H1 (cell line): ENCODE data around the gene DBF4B. TPM values are rescaled to one million over a fixed set of nuclear protein-coding genes. Genes with fewer than 3 reads are reported as not detected.
"Not testable (repeated sequence)": the region's sequence is repeated elsewhere in the genome, so short reads cannot be mapped to it uniquely, and the experiment has no call there.

ENCODE experiments used
- CTCF ChIA-PET: fragments of 300-600 bp; sonication (Branson Sonifier 250); formaldehyde crosslinking; loops from one replicate; lab custom pipeline; 2021; ENCODE audit not compliant: partially characterized antibody; lab: Charles Lee
- POLR2A ChIA-PET: fragments of 300-600 bp; sonication (Branson Sonifier 250); formaldehyde crosslinking; loops from one replicate; lab custom pipeline; 2021; ENCODE audit warnings: inconsistent platforms; ENCODE audit not compliant: partially characterized antibody; lab: Charles Lee
- DNase-seq, 2 experiments: peaks; one replicate each; pipeline versions ENCODE4 v3.0.0 to v3.0.0-alpha.2; 2010 to 2022; ENCODE audit warnings: low spot score in 2 of 2, low read depth in 1 of 2, mixed read lengths in 1 of 2
- FAIRE-seq: peaks from 2 replicates; lab custom pipeline; 2011; peaks lifted over from hg19 to GRCh38; lab: Jason Lieb, UNC
- H2AFZ ChIP-seq: 2 replicates; pipeline ENCODE4 v1.8.1; 2012; ENCODE audit warnings: low read length, inconsistent platforms
- H2AK5ac ChIP-seq: 2 replicates; pipeline ENCODE4 v1.6.1; 2013; ENCODE audit warnings: low read depth, low read length
- H2BK120ac ChIP-seq: replicated peaks from 2 replicates; pipeline ENCODE3; 2013; ENCODE audit warnings: low read depth, low read length, inconsistent platforms
- H2BK12ac ChIP-seq: 2 replicates; pipeline ENCODE4 v1.6.1; 2013; ENCODE audit warnings: low read depth, low read length
- H2BK15ac ChIP-seq: 2 replicates; pipeline ENCODE4 v1.6.1; 2013; ENCODE audit warnings: low read length
- H2BK20ac ChIP-seq: 2 replicates; pipeline ENCODE4 v1.6.1; 2013; ENCODE audit warnings: low read length
- H2BK5ac ChIP-seq: 2 replicates; pipeline ENCODE4 v1.6.1; 2013; ENCODE audit warnings: low read depth, low read length
- H3K14ac ChIP-seq: 2 replicates; pipeline ENCODE4 v1.6.1; 2013; ENCODE audit warnings: inconsistent platforms; ENCODE audit not compliant: insufficient read length
- H3K18ac ChIP-seq: 2 replicates; pipeline ENCODE4 v1.6.1; 2013; ENCODE audit warnings: low read length; ENCODE audit errors: extremely low read depth
- H3K23ac ChIP-seq: 2 replicates; pipeline ENCODE4 v1.6.1; 2013; ENCODE audit warnings: inconsistent platforms; ENCODE audit not compliant: insufficient read length
- H3K23me2 ChIP-seq: 2 replicates; pipeline ENCODE4 v1.6.1; 2013; ENCODE audit warnings: low read depth, low read length
- H3K27ac ChIP-seq: 2 replicates; pipeline ENCODE4 v1.6.1; 2011; ENCODE audit warnings: low read depth, low read length, inconsistent platforms
- H3K27me3 ChIP-seq, 4 experiments: replicated peaks in 1 of 4; 1 replicate in 1 of 4; 2 replicates in 3 of 4; pipeline versions ENCODE4 v1.6.1 to v1.8.1; 2011 to 2013; ENCODE audit warnings: low read length in 3 of 4, mild to moderate bottlenecking in 3 of 4, inconsistent platforms in 2 of 4, mixed read lengths in 2 of 4, moderate library complexity in 1 of 4; ENCODE audit not compliant: control insufficient read depth in 3 of 4, insufficient read depth in 3 of 4; ENCODE audit errors: extremely low read depth in 1 of 4
- H3K36me3 ChIP-seq, 4 experiments: 2 replicates each; pipeline versions ENCODE4 v1.6.1 to v1.8.1; 2011 to 2013; ENCODE audit warnings: mild to moderate bottlenecking in 4 of 4, low read length in 3 of 4, moderate library complexity in 2 of 4, control low read depth in 1 of 4, inconsistent platforms in 1 of 4; ENCODE audit not compliant: insufficient read depth in 4 of 4, control insufficient read depth in 2 of 4
- H3K4ac ChIP-seq: replicated peaks from 2 replicates; pipeline ENCODE3; 2013; ENCODE audit warnings: low read length, low read depth, mixed read lengths, inconsistent platforms; ENCODE audit not compliant: insufficient read length
- H3K4me1 ChIP-seq, 4 experiments: replicated peaks in 1 of 4; 1 replicate in 1 of 4; 2 replicates in 3 of 4; pipeline versions ENCODE4 v1.6.1 to v1.8.1; 2011 to 2013; ENCODE audit warnings: low read length in 3 of 4, inconsistent platforms in 2 of 4, mixed read lengths in 1 of 4; ENCODE audit not compliant: insufficient read depth in 4 of 4, control insufficient read depth in 3 of 4
- H3K4me2 ChIP-seq, 2 experiments: 2 replicates each; pipeline versions ENCODE4 v1.6.1 to v1.8.1; 2011 to 2013; ENCODE audit warnings: low read depth in 2 of 2, low read length in 2 of 2, control low read depth in 1 of 2, inconsistent platforms in 1 of 2, mild to moderate bottlenecking in 1 of 2; ENCODE audit not compliant: insufficient read depth in 1 of 2
- H3K4me3 ChIP-seq, 4 experiments: fragments of 200-600, 300-600 bp in 1 of 4; sonication (generic), shearing (Covaris generic), sonication (Bioruptor Twin) in 1 of 4; 2 replicates each; pipeline versions ENCODE4 v1.5.1 to v1.8.1; 2011 to 2016; ENCODE audit warnings: low read length in 4 of 4, low read depth in 3 of 4, control low read depth in 2 of 4, inconsistent platforms in 2 of 4, mild to moderate bottlenecking in 2 of 4, mixed read lengths in 1 of 4, moderate library complexity in 1 of 4; ENCODE audit not compliant: insufficient read depth in 2 of 4; ENCODE audit errors: extremely low read depth in 1 of 4
- H3K56ac ChIP-seq: replicated peaks from 2 replicates; pipeline ENCODE3; 2013; ENCODE audit warnings: low read depth, mild to moderate bottlenecking, mixed read lengths, low read length, inconsistent platforms; ENCODE audit not compliant: insufficient read length
- H3K79me1 ChIP-seq: 2 replicates; pipeline ENCODE4 v1.6.1; 2013; ENCODE audit warnings: low read depth, low read length, control low read depth
- H3K79me2 ChIP-seq, 2 experiments: 2 replicates each; pipeline versions ENCODE4 v1.6.1 to v1.8.1; 2012 to 2013; ENCODE audit warnings: low read length in 2 of 2, mild to moderate bottlenecking in 2 of 2, inconsistent platforms in 1 of 2; ENCODE audit not compliant: insufficient read depth in 2 of 2, control insufficient read depth in 1 of 2
- H3K9ac ChIP-seq, 4 experiments: replicated peaks in 1 of 4; 1 replicate in 1 of 4; 2 replicates in 3 of 4; pipeline versions ENCODE4 v1.6.1 to v1.8.1; 2011 to 2013; ENCODE audit warnings: low read depth in 3 of 4, low read length in 3 of 4, control low read depth in 2 of 4, mild to moderate bottlenecking in 2 of 4, moderate library complexity in 2 of 4, inconsistent platforms in 1 of 4; ENCODE audit errors: extremely low read depth in 1 of 4
- H3K9me3 ChIP-seq, 2 experiments: 2 replicates each; pipeline versions ENCODE4 v1.6.1 to v1.8.1; 2012 to 2013; ENCODE audit warnings: mild to moderate bottlenecking in 2 of 2, moderate library complexity in 2 of 2, control low read depth in 1 of 2, inconsistent platforms in 1 of 2, low read depth in 1 of 2, low read length in 1 of 2, mixed read lengths in 1 of 2; ENCODE audit not compliant: insufficient read depth in 2 of 2
- H4K20me1 ChIP-seq, 2 experiments: replicated peaks in 1 of 2; 2 replicates each; pipeline versions ENCODE3 to v1.8.1; 2011 to 2013; ENCODE audit warnings: inconsistent platforms in 2 of 2, low read length in 2 of 2, mild to moderate bottlenecking in 1 of 2; ENCODE audit not compliant: insufficient read depth in 2 of 2, control insufficient read depth in 1 of 2
- H4K5ac ChIP-seq: 2 replicates; pipeline ENCODE4 v1.6.1; 2013; ENCODE audit warnings: low read length, low read depth, mixed read lengths, inconsistent platforms; ENCODE audit not compliant: insufficient read length
- H4K8ac ChIP-seq: 2 replicates; pipeline ENCODE4 v1.8.0; 2013; ENCODE audit warnings: mild to moderate bottlenecking, moderate library complexity, low read length, inconsistent platforms; ENCODE audit not compliant: insufficient read depth; ENCODE audit errors: extremely low read depth
- H4K91ac ChIP-seq: replicated peaks from 2 replicates; pipeline ENCODE3; 2013; ENCODE audit warnings: low read length, mixed read lengths, inconsistent platforms; ENCODE audit not compliant: insufficient read length
- WGBS, 2 experiments: shearing (Covaris generic) in 1 of 2; methylation state at CpG; one replicate each; pipeline versions ENCODE4 v1.1.6 to v1.1.7; 2013 to 2015; ENCODE audit warnings: low lambda C conversion rate in 2 of 2, mixed read lengths in 2 of 2, inconsistent platforms in 1 of 2, low coverage in 1 of 2, missing lambda C conversion rate in 1 of 2; ENCODE audit not compliant: insufficient replicate concordance in 2 of 2, insufficient coverage in 1 of 2, insufficient read length in 1 of 2; ENCODE audit errors: extremely low coverage in 1 of 2, missing lambda C conversion rate in 1 of 2; 5-methylcytosine and 5-hydroxymethylcytosine counted together
- polyA plus RNA-seq, 7 experiments: library from polyadenylated mRNA; depleted of rRNA in 3 of 7; stranded (reverse) in 5 of 7; unstranded in 2 of 7; fragments of >200 nt in 5 of 7; fragments of 200-250 nt in 2 of 7; gene quantifications; 1 replicate in 5 of 7; 2 replicates in 1 of 7; 4 replicates in 1 of 7; pipeline versions ENCODE4 v1.2.1 to v1.2.3, GENCODE V29; 2011 to 2013; ENCODE audit warnings: missing spikeins in 2 of 7, mixed read lengths in 2 of 7
- total RNA-seq: library from RNA; stranded (reverse); fragmentation: NEBNext Ultra II Directional; extraction: Animal tissue kit (Norgen Biotek cat#: 25700); gene quantifications from 2 replicates; pipeline ENCODE4 v1.2.1, GENCODE V29; 2021

The DBF4B gene
- total and polyA plus RNA-seq, 2 of the 8 experiments (the other 6 are each of a cell fraction or from before 2014, with no cell fraction given), result 20.2 to 26.9 TPM

DNA sequence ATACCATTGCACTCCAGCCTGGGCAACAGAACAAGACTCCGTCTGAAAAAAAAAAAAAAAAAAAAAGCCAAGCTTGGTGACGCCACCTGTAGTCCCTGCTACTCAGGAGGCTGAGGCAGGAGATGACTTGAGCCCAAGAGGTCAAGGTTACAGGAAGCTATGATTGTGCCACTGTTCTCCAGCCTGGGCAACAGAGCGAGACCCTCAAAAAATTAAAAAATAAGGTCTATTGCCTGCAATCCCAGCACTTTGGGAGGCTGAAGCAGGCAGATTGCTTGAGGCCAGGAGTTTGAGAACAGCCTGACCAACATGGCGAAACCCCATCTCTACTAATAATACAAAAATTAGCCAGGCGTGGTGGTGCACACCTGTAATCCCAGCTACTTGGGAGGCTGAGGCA lies 46.7 kb downstream of the DBF4B start:
- H2BK12ac ChIP-seq, DNase-seq, FAIRE-seq, H3K4me2 ChIP-seq, H3K56ac ChIP-seq, H3K79me1 ChIP-seq, H2BK5ac ChIP-seq, H3K18ac ChIP-seq, H3K4ac ChIP-seq, H3K4me3 ChIP-seq, H2BK20ac ChIP-seq, H2AK5ac ChIP-seq, H3K9me3 ChIP-seq, H4K8ac ChIP-seq, H2BK120ac ChIP-seq, H3K4me1 ChIP-seq, H3K23ac ChIP-seq, H3K79me2 ChIP-seq, H3K9ac ChIP-seq, H2BK15ac ChIP-seq, H4K5ac ChIP-seq, H3K27ac ChIP-seq, H4K20me1 ChIP-seq, H3K14ac ChIP-seq, H2AFZ ChIP-seq, H3K23me2 ChIP-seq, H3K36me3 ChIP-seq, H4K91ac ChIP-seq: not testable (repeated sequence)
- H3K27me3 ChIP-seq, result peaks cover 25 to 31% (median 30%) of the 10 kb centered on the region in 4 experiments
- ChIA-PET CTCF (interaction anchor here (0.6 to 1.4 kb wide), 3 partner anchors 106 to 164 kb away, joined by 3 read pairs; no protein-coding TSS in a partner anchor), POLR2A (interaction anchor here (1.0 to 1.4 kb wide), 2 partner anchors 18 to 394 kb away, joined by 3 read pairs; no protein-coding TSS in a partner anchor)
- WGBS, 2 experiments, result 93% methylated on average over 5 of the region's 5 CpGs; no CpG with 5 or more reads in 1 of the 2 experiments
